GM08714 (cell line): ENCODE data around the gene SGK1.
"Not testable (repeated sequence)": the region's sequence is repeated elsewhere in the genome, so short reads cannot be mapped to it uniquely, and the experiment has no call there.

Experiments
- H3K4me3 ChIP-seq: fragments of 200-500 bp; sonication (Bioruptor generic); 2 replicates; pipeline ENCODE4 v1.5.1; 2014; ENCODE audit warnings: mild to moderate bottlenecking, low read length, inconsistent platforms
- ZNF274 ChIP-seq: IDR thresholded peaks from 2 replicates; pipeline ENCODE4 v1.6.1; 2012; ENCODE audit warnings: mild to moderate bottlenecking, low read depth, low read length

Gene SGK1

DNA sequence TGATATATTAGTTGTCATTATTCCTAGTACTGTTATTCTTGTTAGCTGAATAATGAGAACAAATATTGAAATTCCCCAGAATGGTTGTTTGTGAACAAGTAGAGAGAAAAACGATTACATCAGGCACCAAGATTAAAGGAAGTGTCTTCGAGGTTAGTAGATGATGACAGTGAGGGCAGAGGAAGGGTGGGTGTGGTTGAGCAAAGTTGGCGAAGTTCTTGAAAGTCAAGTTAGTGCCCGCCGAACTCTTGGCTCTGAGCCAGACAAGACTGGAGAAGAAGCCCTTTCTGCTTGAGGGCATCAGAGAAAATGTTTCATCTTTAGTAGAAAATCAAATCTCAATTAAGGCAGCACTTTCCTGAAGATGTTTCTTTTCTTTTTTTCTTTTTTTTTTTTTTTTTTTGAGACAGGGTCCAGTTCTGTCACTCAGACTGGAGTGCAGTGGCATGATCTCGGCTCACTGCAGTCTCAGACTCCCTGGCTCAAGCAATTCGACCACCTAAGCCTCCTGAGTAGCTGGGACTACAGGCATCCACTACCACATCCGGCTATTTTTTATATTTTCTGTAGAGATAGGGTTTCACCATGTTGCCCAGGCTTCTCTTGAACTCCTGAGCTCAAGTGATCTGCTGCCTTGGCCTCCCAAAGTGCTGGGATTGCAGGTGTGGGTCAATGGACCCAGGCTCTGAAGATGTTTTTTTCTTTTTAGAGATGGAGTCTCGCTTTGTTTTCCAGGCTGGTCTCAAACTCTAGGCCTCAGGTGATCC, 77.1 kb downstream of the SGK1 start:
- no peak for TF ChIP-seq ZNF274
- no peak overlapping the region for H3K4me3 ChIP-seq

DNA sequence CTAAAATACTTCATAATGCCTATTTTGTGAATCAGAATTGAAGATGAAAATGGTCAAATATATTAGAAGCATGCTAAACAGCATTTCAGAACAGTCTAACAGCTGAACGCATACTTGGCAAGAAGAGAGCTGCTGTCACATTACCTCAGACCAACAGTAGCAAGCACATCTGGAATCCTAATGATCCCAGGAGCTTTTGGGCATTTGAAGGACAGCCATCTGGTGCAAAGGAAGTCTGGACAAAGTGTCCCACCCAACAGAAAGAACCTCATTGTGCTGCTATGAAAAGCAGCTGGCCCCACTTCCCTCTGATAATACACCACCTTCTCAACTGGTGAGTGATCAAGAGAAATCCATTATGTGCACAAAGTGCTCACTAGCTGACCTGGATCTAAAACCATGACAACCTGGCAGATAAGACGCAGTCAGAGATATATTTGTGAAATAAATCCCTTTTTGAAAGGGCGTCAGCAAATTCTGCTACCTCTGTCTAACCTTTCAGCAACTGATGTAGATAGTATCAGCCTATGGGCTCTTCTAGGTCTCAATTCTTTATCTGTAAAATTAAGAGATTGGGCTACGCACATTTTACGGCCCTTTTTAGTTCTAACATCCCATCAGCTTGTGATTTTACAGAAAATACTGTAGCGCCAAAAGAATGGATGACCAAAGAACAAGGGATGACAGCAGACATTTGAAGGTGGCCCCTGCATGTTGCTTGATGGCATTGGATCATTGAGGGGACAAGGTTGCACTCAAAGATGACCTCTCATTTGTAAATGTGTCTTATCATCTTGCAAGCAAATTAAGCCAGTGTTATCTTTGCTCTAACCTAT, 78.7 kb downstream of the SGK1 start:
- H3K4me3 ChIP-seq: no peak overlapping the region
- TF ChIP-seq ZNF274: no peak

DNA sequence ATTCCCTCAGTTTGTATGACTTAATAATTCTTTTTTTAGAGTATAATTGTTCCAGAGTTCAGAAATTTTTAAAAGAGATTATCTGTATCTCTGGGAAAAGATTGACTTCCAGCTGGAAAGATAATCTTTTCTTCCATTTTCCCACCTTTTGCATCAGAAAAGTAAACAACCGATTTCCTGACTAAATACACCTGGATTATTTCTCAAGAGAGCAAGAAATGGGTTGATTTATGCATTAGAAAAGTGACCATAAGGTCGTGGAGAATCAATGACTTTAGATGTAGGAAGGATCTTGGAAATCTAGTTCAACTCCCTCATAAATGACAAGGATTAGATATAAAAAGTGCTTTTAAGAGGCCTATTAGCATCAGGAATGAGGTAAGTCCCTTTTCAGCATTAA, 79.9 kb downstream of the SGK1 start:
- no peak for TF ChIP-seq ZNF274
- no peak overlapping the region for H3K4me3 ChIP-seq

DNA sequence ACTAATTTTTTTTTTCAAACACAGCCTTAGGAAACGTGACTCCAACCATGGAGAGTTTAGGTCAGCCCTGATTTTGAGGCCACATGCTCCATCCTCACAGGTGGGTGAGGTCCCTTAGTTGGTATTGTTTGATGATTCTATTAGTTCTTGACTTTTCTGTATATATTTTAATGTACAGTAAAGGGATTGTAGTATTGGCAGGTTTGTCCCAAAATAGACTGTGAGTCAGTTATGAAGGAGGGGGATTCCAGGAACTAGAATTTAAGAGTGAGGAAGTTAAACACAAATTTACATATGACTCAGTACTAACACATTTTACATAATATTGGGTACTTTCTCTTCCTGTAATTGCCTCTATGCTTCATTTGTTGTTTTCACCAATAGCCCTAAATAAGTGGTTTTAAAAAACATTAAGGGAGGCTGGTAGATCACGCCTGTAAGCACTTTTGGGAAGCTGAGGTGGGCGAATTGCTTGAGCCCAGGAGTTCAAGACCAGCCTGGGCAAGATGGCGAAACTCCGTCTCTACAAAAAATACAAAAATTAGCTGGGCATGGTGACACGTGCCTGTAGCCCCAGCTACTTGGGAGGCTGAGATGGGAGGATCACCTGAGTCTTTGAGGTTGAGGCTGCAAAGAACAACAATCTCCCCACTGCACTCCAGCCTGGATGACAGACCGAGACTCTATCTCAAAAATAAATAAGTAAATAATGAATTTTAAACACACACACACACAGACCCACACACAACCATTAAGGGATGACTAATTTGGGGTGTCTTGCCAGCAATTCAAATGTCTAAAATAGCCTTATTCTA, 81.8 kb downstream of the SGK1 start:
- no peak overlapping the region for H3K4me3 ChIP-seq
- TF ChIP-seq ZNF274: no peak

DNA sequence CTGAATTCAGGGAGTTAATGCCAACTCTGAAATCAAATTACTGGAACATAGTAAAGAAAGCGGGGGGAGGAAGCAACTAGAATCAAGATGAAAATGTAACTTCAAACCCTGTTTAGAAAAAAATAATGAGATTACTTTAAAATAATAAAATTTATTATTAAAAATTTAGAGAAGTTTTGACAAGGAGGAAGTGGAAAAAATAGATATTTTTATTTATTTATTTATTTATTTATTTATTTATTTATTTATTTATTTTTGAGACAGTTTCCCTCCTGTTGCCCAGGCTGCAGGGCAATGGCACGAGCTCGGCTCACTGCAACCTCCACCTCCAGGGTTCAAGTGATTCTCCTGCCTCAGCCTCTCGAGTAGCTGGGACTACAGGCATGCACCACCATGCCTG, 82.6 kb downstream of the SGK1 start:
- not testable (repeated sequence) for H3K4me3 ChIP-seq

DNA sequence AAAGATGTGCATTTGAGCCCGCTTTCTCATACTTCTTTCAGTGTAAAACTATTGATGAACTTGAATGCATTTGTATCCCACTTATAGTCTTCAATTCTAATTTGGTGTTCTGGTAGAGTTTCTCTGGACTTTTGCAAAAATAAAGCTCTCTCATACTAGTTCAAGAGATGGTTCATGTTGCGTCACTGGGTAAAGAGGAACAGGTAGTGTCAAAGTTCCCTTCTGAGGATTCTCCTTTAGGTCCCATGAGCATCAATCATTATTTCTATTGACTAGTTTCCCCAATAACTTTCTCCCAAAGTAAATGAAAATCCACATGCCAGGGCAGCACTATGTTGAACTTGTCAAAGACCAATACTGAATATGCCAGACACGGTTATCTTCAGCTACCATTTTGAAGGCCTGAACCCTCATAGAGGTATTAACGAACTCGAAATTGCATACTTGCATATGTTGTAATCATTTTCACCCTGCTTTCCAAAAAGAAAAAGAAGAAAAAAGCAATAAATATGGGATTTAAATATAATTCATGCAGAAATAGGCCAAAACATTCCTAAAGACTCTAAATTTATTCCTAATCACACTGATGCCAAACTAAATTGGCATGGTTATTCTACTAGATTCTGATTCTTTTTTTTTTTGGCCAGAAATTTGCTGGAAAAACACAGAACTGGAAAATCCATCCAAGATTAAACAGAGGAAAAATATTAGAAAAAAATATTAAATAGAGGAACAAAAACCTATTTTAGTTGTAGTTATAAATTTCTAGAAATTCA, 84.5 kb downstream of the SGK1 start:
- TF ChIP-seq ZNF274: no peak
- H3K4me3 ChIP-seq: no peak overlapping the region

DNA sequence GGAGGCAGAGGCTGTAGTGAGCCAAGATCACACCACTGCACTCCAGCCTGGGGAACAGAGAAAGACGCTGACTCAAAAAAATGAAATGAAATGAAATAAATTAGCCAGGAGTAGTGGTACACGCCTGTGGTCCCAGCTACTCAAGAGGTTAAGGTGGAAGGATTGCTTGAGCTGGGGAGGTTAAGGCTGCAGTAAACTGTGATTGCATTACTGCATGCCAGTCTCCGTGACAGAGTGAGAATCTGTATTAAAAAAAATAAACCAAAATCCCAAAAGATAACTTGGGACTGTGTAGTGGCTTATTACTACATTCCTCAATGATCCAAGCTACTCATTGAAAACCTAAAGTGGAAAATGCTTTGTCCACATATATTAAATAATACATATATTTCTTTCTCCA, 87.0 kb downstream of the SGK1 start:
- no peak overlapping the region for H3K4me3 ChIP-seq
- no peak for TF ChIP-seq ZNF274

DNA sequence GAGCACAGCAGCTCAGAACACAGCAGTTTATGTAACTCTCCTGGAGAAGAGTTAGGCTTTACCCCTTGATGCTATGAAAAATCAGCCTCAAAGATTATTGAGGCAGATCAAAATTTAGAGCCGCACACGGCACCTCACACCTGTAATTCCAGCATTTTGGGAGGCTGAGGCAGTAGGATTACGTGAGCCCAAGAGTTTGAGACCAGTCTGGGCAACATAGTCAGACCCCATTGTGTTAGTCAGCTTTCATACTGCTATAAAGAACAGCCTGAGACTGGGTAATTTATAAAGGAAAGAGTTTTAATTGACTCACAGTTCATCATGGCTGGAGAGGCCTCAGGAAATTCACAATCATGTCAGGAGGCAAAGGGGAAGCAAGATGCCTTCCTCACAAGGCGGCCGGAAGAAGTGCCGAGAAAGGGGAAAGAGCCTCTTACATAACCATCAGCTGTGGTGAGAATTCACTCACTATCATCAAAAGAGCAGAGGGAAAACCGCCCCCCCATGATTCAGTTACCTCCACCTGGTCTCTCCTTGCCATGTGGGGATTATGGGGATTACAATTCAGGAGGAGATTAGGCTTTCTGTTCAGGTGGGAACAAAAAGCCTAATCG, 87.7 kb downstream of the SGK1 start:
- TF ChIP-seq ZNF274: no peak
- H3K4me3 ChIP-seq: no peak overlapping the region

DNA sequence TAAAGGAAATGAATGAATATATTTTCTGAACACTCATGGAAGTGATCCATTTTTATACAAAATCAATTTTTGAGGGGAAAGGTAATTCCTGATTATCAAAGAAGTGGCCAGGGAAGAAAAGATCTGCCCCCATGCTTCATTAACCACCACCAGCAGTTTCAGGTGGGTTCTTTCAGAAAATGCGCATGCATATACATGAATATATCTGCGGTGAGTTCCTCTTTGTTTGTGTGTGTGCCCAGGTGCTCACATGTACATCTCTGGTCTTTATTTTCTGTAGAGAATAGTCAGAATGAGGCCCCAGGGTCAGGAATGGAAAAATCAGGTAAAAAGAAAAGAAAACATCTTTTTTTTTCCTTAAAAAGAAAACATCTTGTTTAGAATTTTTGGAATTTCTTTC, 88.4 kb downstream of the SGK1 start:
- no peak for TF ChIP-seq ZNF274

DNA sequence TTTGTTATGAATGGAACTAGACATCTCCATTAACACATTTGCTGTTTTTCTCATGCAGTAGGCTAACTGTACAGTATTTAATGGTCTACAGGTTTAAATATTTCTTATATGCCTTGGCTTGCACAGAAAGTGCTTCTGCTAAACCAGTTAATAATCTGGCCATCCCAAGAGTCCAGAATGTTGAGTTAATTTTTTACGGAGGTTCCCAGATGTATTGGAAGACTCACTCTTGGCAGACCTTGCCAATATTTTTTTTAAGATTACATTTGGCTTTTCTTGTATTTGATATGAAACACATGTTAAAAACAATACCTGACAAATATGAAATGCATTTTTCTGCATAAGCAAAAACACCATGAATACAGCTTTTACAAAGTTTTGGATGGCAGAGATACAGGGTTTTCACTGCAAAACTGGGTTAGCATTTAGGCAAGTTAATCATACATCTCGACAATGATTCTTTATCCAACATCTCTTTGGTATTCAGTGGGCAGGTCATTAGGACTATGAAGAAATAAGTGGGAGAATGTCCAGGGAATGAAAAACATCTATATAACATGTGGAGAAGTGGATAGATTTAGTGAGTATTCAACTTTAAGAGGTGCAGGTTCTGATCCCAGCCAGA, 94.0 kb downstream of the SGK1 start:
- TF ChIP-seq ZNF274: no peak
- H3K4me3 ChIP-seq: no peak overlapping the region

More for the DNA sequence above, 88.4 kb downstream of the SGK1 start:
- H3K4me3 ChIP-seq: no peak overlapping the region

DNA sequence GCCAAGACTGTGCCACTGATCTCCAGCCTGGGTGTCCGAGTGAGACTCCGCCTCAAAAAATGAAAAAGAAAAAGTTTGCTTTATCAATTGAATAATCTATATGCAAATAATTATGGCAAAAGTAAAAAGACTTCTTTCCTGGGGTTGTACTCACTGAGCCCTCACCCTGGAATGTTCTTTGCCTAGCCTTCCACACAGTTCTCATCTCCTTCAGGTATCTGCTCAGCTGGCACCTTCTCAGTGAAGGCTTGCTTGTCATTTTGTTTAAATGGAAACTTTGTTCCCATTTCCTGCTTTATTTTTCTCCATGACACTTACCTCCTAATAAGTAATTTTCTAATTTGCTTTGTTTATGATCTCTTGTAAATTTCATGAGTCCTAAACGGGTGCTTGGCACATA, 96.7 kb downstream of the SGK1 start:
- H3K4me3 ChIP-seq: no peak overlapping the region
- TF ChIP-seq ZNF274: no peak

DNA sequence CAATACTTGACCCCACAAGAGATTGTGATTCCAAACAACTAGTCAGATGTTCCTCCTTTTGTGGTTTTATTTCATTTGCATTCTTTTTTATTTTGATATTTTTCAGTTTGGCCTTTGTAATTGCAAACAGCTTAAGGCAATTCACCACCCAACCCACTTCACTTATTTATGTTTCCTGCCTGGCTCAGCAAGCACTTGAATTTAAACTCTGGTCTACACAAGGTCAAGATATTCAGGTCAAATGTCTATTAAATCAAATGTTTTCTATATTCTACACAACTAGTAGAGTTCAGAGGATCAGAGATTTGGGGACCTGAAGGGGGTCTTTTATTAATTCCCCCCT, 100.1 kb downstream of the SGK1 start:
- H3K4me3 ChIP-seq: no peak overlapping the region

More for the DNA sequence above, 100.1 kb downstream of the SGK1 start:
- no peak for TF ChIP-seq ZNF274
